Bronchial epithelial cell (primary cell): Measurements from ENCODE around the gene TMIGD2. TPM values are rescaled to one million over a fixed set of nuclear protein-coding genes. Genes with fewer than 3 reads are reported as not detected.
"Not testable (repeated sequence)": the region's sequence is repeated elsewhere in the genome, so short reads cannot be mapped to it uniquely, and the experiment has no call there.

ENCODE experiments used
- DNase-seq: peaks from one replicate; pipeline ENCODE4 v3.0.0-alpha.2; 2010; ENCODE audit warnings: low read depth
- FAIRE-seq: peaks from 2 replicates; lab custom pipeline; 2011; peaks lifted over from hg19 to GRCh38; lab: Jason Lieb, UNC
- H3K27me3 ChIP-seq: 2 replicates; pipeline ENCODE4 v1.5.1; 2011; ENCODE audit warnings: low read length; ENCODE audit not compliant: control insufficient read depth, insufficient read depth
- H3K36me3 ChIP-seq: 2 replicates; pipeline ENCODE4 v1.5.1; 2011; ENCODE audit warnings: low read length; ENCODE audit not compliant: control insufficient read depth, insufficient read depth
- H3K4me3 ChIP-seq: 2 replicates; pipeline ENCODE4 v1.5.1; 2011; ENCODE audit warnings: mild to moderate bottlenecking, low read depth, low read length, control low read depth
- total RNA-seq: library from RNA; depleted of rRNA; stranded (reverse); fragments of >200 nt; gene quantifications from 2 replicates; pipeline ENCODE4 v1.2.1, GENCODE V29; 2014
- TF ChIP-seq, protein P1 (sequence below): IDR thresholded peaks from 2 replicates; pipeline ENCODE4 v1.5.1; 2011; ENCODE audit warnings: mild to moderate bottlenecking, moderate library complexity, low read length, control low read depth, inconsistent platforms; ENCODE audit not compliant: insufficient read depth, severe bottlenecking

Gene TMIGD2
- total RNA-seq, 1 donor from 2014 or later, result not detected

DNA sequence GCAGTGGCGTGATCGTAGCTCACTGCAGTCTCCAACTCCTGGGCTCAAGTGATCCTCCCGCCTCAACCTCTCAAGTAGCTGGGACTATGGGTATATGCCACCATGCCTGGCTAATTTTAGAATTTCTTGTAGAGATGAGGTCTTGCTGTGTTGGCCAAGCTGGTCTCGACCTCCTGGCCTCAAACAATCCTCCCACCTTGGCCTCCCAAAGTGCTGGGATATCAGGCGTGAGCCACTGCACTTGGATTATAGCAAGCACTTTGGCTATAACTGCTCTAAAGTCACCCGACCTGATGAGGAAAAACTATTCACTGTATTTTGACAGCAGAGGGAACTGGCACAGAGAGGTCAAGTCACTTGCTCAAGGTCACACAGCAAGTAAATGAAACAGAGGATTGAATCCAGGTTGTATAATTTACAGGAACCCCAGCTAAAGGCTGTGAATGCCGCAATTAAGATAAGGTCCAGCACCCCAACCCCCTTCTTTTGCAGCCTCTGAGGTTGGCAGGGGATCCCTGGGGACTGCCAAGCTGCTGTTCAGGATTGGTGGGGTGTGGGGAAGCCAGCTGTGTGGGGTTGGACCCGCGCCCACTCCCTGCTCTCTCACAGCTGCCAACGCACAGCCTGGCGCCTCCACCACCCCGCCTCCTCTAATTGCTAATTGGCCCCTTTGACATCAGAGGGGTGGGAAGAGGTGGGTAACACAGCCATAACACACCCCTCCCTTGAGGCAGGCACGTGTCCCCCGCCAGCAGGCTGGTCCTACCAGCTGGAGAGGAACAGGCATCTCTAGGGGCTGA, 6.0 kb downstream of the TMIGD2 start:
- DNase-seq, result no peak
- TF ChIP-seq, protein P1, sequence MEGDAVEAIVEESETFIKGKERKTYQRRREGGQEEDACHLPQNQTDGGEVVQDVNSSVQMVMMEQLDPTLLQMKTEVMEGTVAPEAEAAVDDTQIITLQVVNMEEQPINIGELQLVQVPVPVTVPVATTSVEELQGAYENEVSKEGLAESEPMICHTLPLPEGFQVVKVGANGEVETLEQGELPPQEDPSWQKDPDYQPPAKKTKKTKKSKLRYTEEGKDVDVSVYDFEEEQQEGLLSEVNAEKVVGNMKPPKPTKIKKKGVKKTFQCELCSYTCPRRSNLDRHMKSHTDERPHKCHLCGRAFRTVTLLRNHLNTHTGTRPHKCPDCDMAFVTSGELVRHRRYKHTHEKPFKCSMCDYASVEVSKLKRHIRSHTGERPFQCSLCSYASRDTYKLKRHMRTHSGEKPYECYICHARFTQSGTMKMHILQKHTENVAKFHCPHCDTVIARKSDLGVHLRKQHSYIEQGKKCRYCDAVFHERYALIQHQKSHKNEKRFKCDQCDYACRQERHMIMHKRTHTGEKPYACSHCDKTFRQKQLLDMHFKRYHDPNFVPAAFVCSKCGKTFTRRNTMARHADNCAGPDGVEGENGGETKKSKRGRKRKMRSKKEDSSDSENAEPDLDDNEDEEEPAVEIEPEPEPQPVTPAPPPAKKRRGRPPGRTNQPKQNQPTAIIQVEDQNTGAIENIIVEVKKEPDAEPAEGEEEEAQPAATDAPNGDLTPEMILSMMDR, result no peak

DNA sequence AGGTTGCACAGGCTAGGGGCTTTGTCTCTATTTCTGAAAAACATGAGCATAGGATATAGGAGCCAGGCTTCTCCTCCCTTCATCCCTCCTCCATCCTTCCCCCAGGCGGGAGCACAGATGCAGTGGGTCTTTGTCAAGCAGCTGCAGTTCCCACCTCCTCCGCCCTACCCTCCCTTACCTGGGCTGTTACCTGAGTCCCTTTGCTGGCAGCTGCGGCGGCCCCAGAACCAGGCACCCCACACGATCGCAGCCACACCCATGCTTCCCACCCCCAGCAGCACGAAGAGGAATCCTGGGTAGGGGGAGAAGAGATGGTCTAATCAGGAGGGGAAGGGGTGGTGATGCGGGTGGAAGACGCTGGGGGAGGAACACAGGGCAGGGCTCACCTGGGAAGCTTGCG, 7.8 kb downstream of the TMIGD2 start:
- Histone ChIP-seq H3K4me3 (no peak overlapping the region), H3K36me3 (no peaks in the 10 kb centered on the region), H3K27me3 (peaks cover 1% of the 10 kb centered on the region)
- no peak for FAIRE-seq
- TF ChIP-seq, protein P1, result no peak
- no peak for DNase-seq

More for the DNA sequence above, 6.0 kb downstream of the TMIGD2 start:
- Histone ChIP-seq H3K27me3 (peaks cover 1% of the 10 kb centered on the region), H3K36me3 (no peaks in the 10 kb centered on the region), H3K4me3 (no peak overlapping the region)
- FAIRE-seq, result no peak

DNA sequence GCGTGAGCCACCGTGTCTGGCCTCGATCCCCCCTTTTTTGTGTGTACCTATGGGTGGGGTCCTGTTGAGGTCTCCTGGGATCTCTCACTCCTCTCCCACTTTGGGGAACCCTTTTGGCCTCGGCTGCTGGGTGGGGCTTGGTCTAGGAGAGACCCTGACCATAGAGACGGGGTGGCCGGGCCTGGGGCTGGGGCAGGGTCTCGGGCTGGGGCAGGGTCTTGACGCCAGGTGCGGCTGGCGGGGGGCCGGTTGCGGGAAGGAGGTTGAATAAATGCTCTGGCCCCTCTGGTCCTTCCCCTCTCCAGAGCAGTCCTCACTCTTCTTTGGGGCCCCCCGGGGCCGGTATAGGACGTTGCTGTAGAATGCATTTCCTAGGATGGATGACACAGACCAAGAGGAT, 9.7 kb downstream of the TMIGD2 start:
- FAIRE-seq, result no peak
- Histone ChIP-seq H3K4me3 (no peak overlapping the region), H3K27me3 (peaks cover 1% of the 10 kb centered on the region), H3K36me3 (no peaks in the 10 kb centered on the region)
- no peak for DNase-seq
- TF ChIP-seq, protein P1, result no peak

DNA sequence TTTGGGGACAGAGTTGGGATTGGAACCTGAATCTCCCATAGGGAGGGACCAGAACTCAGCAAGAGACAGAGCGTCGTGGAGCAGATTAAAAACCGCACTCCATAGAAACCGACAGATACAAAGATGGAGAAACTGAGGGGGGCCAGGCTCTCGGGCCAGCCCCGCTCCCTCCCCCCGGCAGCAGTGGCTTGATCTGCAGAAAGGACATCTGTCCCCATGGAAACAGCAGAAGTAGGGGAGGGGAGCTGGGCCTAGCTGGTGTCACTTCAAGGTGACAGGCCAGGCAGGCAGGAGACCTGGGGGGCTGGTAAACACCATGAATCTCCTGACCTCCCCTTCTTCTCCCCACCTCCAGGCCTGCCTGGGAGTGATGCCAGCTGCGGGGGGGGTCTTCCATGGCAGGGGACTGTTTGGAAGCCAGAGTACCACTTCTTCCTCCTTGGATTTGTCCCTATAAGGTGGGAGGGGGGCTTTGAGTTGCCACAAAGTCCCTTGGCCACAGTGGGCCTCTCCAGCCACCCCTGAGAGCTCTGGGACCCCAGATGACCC, 10.9 kb downstream of the TMIGD2 start:
- Histone ChIP-seq H3K36me3 (no peaks in the 10 kb centered on the region), H3K4me3 (no peak overlapping the region), H3K27me3 (no peaks in the 10 kb centered on the region)
- TF ChIP-seq, protein P1, result no peak
- no peak for DNase-seq
- no peak for FAIRE-seq

DNA sequence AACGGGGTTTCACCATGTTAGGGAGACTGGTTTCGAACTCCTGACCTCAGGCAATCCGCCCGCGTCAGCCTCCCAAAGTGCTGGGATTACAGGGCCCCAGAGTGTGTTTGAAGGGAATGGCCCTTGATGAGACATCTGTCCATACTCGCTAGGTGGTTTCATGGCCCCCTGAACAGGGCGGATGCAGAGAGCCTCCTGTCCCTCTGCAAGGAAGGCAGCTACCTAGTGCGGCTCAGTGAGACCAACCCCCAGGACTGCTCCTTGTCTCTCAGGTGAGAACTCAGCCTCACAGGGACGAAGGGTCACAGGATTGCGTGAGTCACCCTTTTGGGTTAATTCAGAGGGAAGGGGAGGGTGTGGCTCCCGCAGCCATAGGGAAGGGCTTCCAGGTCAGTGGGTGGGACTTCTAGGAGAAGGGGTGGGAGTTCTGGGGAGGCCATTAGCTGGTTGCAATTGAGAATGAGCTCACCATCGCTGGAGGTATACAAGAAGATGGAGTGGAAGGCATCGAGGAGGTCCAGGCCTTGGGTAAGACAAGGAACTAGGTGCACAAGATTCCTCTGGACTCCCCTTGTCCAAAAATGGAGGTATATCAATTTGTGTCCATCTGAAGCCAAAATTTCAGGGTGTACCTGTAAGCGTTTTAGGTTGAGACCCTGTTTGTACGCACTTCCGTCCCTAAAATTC, 14.0 kb downstream of the TMIGD2 start:
- no peaks in the 10 kb centered on the region for H3K27me3 ChIP-seq
- no peak overlapping the region for H3K4me3 ChIP-seq
- DNase-seq (peak; percentile 15), FAIRE-seq (no peak)
- TF ChIP-seq, protein P1, result no peak
- H3K36me3 ChIP-seq, result no peaks in the 10 kb centered on the region

DNA sequence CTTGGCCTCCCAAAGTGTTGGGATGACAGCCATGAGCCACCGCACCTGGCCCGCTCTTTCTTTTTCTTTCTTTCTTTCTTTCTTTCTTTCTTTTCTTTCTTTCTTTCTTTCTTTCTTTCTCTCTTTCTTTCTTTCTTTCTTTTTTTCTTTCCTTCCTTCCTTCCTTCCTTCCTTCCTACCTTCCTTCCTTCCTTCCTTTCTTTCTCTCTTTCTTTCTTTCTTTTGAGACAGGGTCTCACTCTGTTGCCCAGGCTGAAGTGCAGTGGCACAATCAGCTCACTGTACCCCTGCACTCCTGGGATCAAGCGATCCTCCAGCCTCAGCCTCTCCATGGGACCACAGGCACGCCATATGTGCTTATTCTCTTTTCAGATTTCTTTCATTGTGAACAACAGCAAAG, 16.0 kb downstream of the TMIGD2 start:
- DNase-seq, H3K4me3 ChIP-seq, FAIRE-seq, H3K27me3 ChIP-seq, H3K36me3 ChIP-seq: not testable (repeated sequence)
